Esophagus (tissue), 2 donors: Measurements from ENCODE around the gene MEGF8. TPM values are rescaled to one million over a fixed set of nuclear protein-coding genes. Genes with fewer than 3 reads are reported as not detected.

Experiments used
- H3K27ac ChIP-seq, 2 donors: one replicate each; pipeline ENCODE4 v1.5.1; 2013; ENCODE audit warnings: low read depth in 2 of 2, mild to moderate bottlenecking in 2 of 2, inconsistent platforms in 1 of 2, low read length in 1 of 2, moderate library complexity in 1 of 2
- H3K27me3 ChIP-seq, 2 donors: one replicate each; pipeline ENCODE4 v1.6.1; 2013; ENCODE audit warnings: low read length in 2 of 2, control low read depth in 1 of 2, mild to moderate bottlenecking in 1 of 2; ENCODE audit not compliant: insufficient read depth in 2 of 2, control insufficient read depth in 1 of 2
- H3K36me3 ChIP-seq, 2 donors: one replicate each; pipeline ENCODE4 v1.6.1; 2013; ENCODE audit warnings: low read length in 1 of 2; ENCODE audit not compliant: control insufficient read depth in 2 of 2, insufficient read depth in 2 of 2
- H3K4me1 ChIP-seq, 2 donors: one replicate each; pipeline ENCODE4 v1.6.1; 2013; ENCODE audit warnings: low read length in 1 of 2; ENCODE audit not compliant: control insufficient read depth in 2 of 2, insufficient read depth in 2 of 2
- H3K4me3 ChIP-seq, 2 donors: one replicate each; pipeline ENCODE4 v1.5.1; 2013; ENCODE audit warnings: low read length in 2 of 2, mild to moderate bottlenecking in 2 of 2, low read depth in 1 of 2, moderate library complexity in 1 of 2
- H3K9me3 ChIP-seq, 2 donors: one replicate each; pipeline ENCODE4 v1.6.1; 2013; ENCODE audit warnings: mild to moderate bottlenecking in 2 of 2, low read depth in 1 of 2, low read length in 1 of 2, moderate library complexity in 1 of 2; ENCODE audit not compliant: control insufficient read depth in 2 of 2, insufficient read depth in 1 of 2
- WGBS, 2 donors: extraction: QIAGEN DNeasy Blood & Tissue Kit; methylation state at CpG; one replicate each; pipeline ENCODE4 v1.1.7; 2013; 5-methylcytosine and 5-hydroxymethylcytosine counted together
- polyA plus RNA-seq, 2 donors: library from polyadenylated mRNA; stranded (reverse); fragments of 200-250 nt; gene quantifications; one replicate each; pipeline ENCODE4 v1.2.3, GENCODE V29; 2013
- donor health status: healthy with polysubstance abuse.
- donor health status: Bipolar disorder and iron deficiency.

MEGF8 gene
- polyA plus RNA-seq, 2 donors, result 4.4 to 8.6 TPM

GRCh38 chr19:42401365-42402303 lies 76.2 kb downstream of the MEGF8 start:
- peaks cover 0 to 12% of the 10 kb centered on the region in 2 donors for H3K4me1 ChIP-seq
- peaks cover 0 to 3% of the 10 kb centered on the region in 2 donors for H3K36me3 ChIP-seq
- H3K4me3 ChIP-seq, result peak overlapping the region; percentile 52 to 64
- WGBS, 2 donors, result 1% methylated on average over 73 to 80 of the region's 80 CpGs
- no peaks in the 10 kb centered on the region for H3K9me3 ChIP-seq
- H3K27ac ChIP-seq, result peak overlapping the region; percentile 54 to 70
- H3K27me3 ChIP-seq, result no peaks in the 10 kb centered on the region

- H3K27ac ChIP-seq, result no peak overlapping the region
- H3K36me3 ChIP-seq, result peaks cover 0 to 6% of the 10 kb centered on the region in 2 donors
- H3K4me3 ChIP-seq, result peak overlapping the region in 1 of 2 donors; percentile 64
- H3K27me3 ChIP-seq, result no peaks in the 10 kb centered on the region
- H3K9me3 ChIP-seq, result no peaks in the 10 kb centered on the region
- 66 to 74% methylated on average over 34 of the region's 34 CpGs for WGBS, 2 donors
- H3K4me1 ChIP-seq, result peaks cover 0 to 8% of the 10 kb centered on the region in 2 donors
Observed at GRCh38 chr19:42402376-42403116, 77.1 kb downstream of the MEGF8 start.

- WGBS, 2 donors, result 94 to 97% methylated on average over 10 of the region's 10 CpGs
- H3K9me3 ChIP-seq, result no peaks in the 10 kb centered on the region
- H3K36me3 ChIP-seq, result peaks cover 0 to 10% of the 10 kb centered on the region in 2 donors
Observed at GRCh38 chr19:42403586-42403985, 78.2 kb downstream of the MEGF8 start.

GRCh38 chr19:42406111-42406510 lies 80.7 kb downstream of the MEGF8 start:
- H3K4me3 ChIP-seq, result no peak overlapping the region
- 94 to 96% methylated on average over 11 of the region's 11 CpGs for WGBS, 2 donors
- peaks cover 2 to 7% of the 10 kb centered on the region in 2 donors for H3K4me1 ChIP-seq
- H3K27ac ChIP-seq, result no peak overlapping the region
- peaks cover 0 to 17% of the 10 kb centered on the region in 2 donors for H3K36me3 ChIP-seq
- no peaks in the 10 kb centered on the region for H3K9me3 ChIP-seq
- no peaks in the 10 kb centered on the region for H3K27me3 ChIP-seq

More at GRCh38 chr19:42403586-42403985, 78.2 kb downstream of the MEGF8 start:
- Histone ChIP-seq H3K4me3 (no peak overlapping the region), H3K27me3 (no peaks in the 10 kb centered on the region), H3K4me1 (peaks cover 0 to 3% of the 10 kb centered on the region in 2 donors), H3K27ac (no peak overlapping the region)

- 92 to 94% methylated on average over 28 to 30 of the region's 30 CpGs for WGBS, 2 donors
- no peaks in the 10 kb centered on the region for H3K27me3 ChIP-seq
- peaks cover 0 to 17% of the 10 kb centered on the region in 2 donors for H3K36me3 ChIP-seq
- H3K9me3 ChIP-seq, result no peaks in the 10 kb centered on the region
- no peak overlapping the region for H3K4me3 ChIP-seq
- no peak overlapping the region for H3K27ac ChIP-seq
- peaks cover 2 to 7% of the 10 kb centered on the region in 2 donors for H3K4me1 ChIP-seq
Observed at GRCh38 chr19:42407085-42407815, 81.8 kb downstream of the MEGF8 start.

GRCh38 chr19:42407816-42408175 lies 82.4 kb downstream of the MEGF8 start:
- WGBS, 2 donors, result 98% methylated on average over 10 of the region's 10 CpGs
- H3K36me3 ChIP-seq, result peaks cover 0 to 17% of the 10 kb centered on the region in 2 donors
- H3K27ac ChIP-seq, result no peak overlapping the region
- no peaks in the 10 kb centered on the region for H3K27me3 ChIP-seq
- H3K4me1 ChIP-seq, result peaks cover 2 to 7% of the 10 kb centered on the region in 2 donors
- H3K4me3 ChIP-seq, result no peak overlapping the region
- H3K9me3 ChIP-seq, result no peaks in the 10 kb centered on the region

- Histone ChIP-seq H3K9me3 (no peaks in the 10 kb centered on the region), H3K4me3 (no peak overlapping the region), H3K27me3 (no peaks in the 10 kb centered on the region), H3K4me1 (peaks cover 4 to 7% of the 10 kb centered on the region in 2 donors), H3K36me3 (peaks cover 0 to 17% of the 10 kb centered on the region in 2 donors), H3K27ac (no peak overlapping the region)
- 66 to 70% methylated on average over 6 of the region's 6 CpGs for WGBS, 2 donors
Observed at GRCh38 chr19:42409477-42409876, 84.0 kb downstream of the MEGF8 start.

GRCh38 chr19:42410371-42410770 lies 84.9 kb downstream of the MEGF8 start:
- 91 to 94% methylated on average over 24 to 30 of the region's 30 CpGs for WGBS, 2 donors
- Histone ChIP-seq H3K9me3 (no peaks in the 10 kb centered on the region), H3K4me3 (no peak overlapping the region), H3K27ac (no peak overlapping the region), H3K36me3 (peaks cover 0 to 14% of the 10 kb centered on the region in 2 donors), H3K27me3 (no peaks in the 10 kb centered on the region), H3K4me1 (peaks cover 4 to 7% of the 10 kb centered on the region in 2 donors)

- no peak overlapping the region for H3K4me3 ChIP-seq
- H3K36me3 ChIP-seq, result peaks cover 0 to 14% of the 10 kb centered on the region in 2 donors
- H3K4me1 ChIP-seq, result peaks cover 4 to 7% of the 10 kb centered on the region in 2 donors
- H3K27me3 ChIP-seq, result no peaks in the 10 kb centered on the region
- WGBS, 2 donors, result 90 to 96% methylated on average over 8 of the region's 8 CpGs
- no peak overlapping the region for H3K27ac ChIP-seq
- H3K9me3 ChIP-seq, result no peaks in the 10 kb centered on the region
Observed at GRCh38 chr19:42411581-42412178, 86.2 kb downstream of the MEGF8 start.
